GM21526 (cell line): ENCODE data around the gene HAAO.

Experiments used
- ATAC-seq: cut with Tn5 transposase; IDR thresholded peaks from one replicate; pipeline ENCODE4 v1.9.1; 2021; ENCODE audit warnings: moderate library complexity; ENCODE audit not compliant: unreplicated experiment, low FRiP score

HAAO gene

GRCh38 chr2:42770288-42771131 lies 21.9 kb downstream of the HAAO start:
- no peak for ATAC-seq

DNA sequence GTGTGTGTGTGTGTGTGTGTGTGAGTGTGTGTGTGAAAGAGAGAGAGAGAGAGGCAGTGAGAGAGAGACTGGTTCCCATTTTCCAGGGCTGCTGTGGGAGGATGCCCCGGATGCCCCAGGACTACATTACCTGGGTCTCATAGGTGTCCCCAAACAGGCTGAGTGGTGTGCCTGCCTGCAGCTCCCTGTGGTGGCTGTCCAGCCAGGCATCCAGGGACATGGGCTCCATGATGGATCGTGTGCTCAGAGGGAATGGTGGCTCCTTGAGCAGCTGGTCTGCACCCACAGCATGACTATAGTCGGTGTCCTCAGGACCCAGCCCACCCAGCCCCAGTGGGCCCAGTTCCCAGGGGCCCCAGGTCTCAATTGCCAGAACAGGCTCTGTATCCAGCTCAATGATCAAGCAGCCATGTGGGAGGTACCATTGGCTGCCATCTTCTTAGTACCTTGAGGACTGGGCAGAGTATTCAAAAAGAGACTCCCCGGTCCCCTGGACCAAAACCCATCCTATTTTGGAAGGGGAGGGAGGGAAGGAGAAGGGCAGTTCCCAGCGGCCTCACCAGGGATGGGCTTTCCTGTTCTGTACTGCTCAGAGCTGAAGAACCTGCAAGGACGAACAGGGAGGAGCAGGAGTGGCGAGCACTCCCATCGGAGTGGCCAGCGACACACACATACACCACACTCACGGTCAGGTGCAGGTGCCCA lies 22.6 kb downstream of the HAAO start:
- no peak for ATAC-seq

GRCh38 chr2:42768706-42769256 lies 23.6 kb downstream of the HAAO start:
- ATAC-seq = no peak

DNA sequence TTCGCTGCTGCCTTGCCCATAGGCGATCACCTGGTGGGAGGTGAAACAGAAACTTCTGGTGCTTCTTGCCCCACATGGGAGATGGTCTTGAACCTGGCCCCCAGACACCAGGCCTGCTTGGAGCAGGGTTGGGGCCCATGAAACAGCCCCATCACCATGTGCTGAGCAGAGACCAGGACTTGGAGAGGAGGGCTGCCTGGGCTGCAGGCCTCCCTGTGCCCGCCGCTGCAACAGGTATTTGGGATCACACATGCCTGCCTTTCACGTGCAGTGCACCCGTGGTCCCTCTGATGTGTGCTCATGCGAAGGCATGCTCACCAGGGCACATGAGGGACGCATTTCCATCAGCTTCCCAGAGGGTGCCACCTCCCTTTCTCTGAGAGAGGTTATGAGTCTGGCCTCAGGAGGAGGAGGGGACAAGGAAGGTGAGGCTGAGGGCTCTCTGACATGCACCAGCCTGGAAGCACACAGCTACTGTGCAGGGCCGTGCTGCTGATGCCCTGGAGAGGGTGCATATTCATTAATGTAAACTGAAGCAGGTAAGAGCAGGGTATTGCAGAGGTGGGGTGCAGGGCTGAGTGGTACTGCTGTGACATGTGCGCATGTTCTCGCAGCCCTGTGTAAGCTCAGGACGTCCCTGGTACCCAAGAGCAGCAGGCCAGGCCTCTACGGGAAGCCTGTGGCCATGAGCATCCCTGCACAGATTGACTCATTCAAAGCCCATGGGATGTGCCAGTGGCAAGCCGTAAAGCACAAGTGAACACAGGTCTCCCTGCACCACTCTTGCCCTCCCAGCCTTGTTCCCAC lies 24.3 kb downstream of the HAAO start:
- no peak for ATAC-seq

DNA sequence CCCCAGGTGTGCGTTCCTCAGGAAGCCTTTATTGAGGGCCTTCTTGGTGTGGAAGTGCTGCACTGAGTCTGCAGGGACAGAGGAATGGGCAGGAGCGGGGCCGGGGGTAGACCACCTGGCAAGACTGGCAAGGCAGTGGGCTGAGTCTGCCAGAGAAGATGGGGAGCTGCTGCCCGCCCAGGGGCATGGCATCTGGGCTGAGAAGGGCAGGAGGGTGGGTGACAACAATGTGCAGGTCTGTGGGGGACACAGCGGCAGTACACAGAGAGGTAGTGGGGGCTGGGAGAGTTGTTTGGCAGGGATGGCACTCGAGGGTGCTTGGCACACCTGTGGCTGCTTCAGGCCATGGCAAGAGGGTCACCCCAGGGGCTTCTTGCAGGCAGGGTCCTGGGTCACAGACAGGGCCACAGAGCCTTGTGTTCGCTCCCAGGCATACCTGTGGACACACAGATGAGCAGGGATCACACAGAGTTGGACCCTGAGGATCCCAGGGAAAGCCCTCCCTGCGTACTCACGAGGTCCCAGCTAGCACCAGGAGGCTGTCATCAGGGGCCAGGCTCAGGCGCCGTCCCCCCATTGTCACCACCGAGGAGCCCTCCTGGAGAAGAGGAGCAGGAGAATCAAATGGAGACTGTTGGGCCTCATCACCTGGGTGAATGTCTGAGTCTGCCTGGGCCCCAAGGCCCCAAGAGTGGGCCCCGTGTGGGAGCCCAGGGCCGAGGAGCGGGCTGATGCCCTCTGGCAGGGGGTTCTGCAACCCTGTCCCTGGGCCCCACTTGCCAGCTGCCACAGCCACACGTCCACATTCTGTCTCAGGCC lies 25.1 kb downstream of the HAAO start:
- ATAC-seq = no peak

DNA sequence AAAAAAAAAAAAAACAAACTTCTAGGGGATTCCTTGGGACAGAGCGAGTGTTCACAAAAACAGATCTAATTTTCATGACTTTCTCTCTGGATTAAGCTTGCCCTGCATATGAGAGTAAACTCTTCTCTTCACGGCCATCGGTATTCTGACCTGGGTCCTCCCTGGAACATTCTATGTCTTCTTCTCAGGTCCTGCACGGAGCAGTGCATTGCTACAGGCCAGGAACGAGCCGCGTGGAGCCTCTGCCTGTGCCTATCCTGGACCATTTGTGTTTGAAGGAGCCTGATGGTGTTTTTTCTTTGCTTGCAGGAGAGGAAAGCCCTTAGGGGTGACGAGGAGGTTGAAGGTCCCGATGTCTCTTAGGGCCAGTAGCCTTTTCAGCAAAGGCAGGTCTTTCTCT lies 26.7 kb downstream of the HAAO start:
- no peak for ATAC-seq

DNA sequence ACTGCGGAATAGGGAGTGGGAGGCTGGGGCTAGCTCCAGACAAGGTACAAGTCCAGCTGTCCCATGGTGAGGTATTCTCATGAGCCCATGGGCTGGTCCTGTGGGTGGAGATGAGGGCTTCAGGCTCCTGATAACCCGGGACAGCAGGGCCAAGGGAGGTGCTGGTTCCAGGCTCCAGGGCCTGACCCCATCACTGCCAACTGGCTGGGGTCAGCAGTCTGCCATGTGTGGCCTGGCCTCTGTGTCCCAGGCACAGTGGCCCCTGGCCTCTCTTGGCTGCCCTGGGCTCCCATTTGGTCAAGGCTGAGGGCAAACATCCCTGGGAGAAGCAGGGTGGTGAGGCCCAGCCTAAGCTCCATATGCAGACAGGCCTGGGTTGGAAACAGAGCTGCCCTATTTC lies 27.5 kb downstream of the HAAO start:
- ATAC-seq = no peak

DNA sequence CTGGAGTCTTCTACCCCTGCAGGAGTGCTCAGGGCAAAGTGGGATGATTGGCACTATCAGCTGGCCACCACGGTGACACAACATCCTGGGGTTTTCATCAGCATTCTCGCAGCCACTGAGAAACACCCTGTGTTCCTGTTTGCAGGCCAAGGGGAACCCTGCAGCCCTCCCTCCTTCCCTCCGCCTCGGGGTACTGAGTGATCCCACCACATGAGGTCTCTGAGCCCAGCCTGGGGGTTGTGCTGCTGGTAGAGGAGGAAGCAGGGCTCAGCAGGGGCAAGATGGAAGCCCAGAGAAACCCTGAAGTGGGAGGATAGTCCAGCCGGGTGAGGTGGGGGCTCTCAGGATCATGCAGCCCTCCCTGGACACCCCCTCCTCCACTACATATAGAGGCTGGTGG lies 28.3 kb downstream of the HAAO start, which contains the start of gene OXER1:
OXER1 (minus strand) TSS at position 40 of the 400 bp plus-strand sequence. CDS start 73 bp downstream, outside the sequence.
- no peak for ATAC-seq

- ATAC-seq = no peak
Measured at GRCh38 chr2:42762823-42763804, 29.3 kb downstream of the HAAO start.

- no peak for ATAC-seq
Measured at GRCh38 chr2:42762155-42762554, 30.2 kb downstream of the HAAO start.

DNA sequence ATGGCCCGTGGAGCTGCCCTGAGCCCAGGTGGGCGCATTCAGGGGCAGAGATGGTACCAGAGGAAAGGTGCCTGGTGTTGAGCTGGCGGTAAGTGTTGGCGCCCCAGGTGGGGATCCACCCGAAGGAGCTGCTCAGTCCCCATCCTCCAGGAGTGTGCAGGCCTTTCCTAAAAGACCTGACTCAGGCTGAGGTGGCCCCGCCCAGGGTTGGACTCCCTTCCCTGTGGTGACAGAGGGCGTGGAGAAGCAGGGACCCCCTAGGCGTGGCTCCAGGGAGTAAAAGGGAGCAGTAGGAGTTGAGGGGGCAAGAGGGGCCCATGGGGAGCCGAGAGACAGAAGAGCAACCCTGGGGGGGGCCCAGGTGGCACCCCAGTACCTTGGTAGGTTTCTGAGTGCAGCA lies 30.8 kb downstream of the HAAO start:
- no peak for ATAC-seq

- no peak for ATAC-seq
Measured at GRCh38 chr2:42758751-42759150, 33.6 kb downstream of the HAAO start.

GRCh38 chr2:42757981-42758740 lies 34.2 kb downstream of the HAAO start:
- no peak for ATAC-seq

DNA sequence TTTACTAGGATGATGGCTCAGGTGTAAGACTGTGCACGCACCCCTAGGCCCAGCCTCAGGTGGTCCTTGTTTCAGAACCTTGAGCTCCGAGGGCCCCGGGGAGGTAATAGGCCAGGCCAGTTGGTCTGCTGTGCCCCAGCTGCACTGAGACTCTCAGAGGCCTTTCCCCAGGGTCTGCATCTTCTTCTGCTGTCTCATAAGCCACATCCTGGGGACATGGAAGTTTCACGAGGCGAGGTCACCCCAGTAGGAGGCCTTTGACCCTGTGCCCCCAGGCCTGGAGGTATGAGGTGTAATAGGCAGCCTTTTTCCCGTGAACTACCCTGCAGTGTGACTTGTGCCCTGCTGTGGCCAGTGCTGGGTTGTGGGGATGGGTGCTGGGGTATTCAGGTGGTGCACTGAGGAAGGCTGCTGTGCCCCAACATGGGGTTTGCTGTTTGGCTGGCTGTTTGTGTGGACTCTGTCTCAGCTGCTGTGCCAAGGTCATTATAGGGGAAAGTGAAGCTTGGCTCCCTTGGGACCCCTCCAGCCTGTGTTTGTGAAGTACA lies 35.3 kb downstream of the HAAO start:
- no peak for ATAC-seq

- no peak for ATAC-seq
Measured at GRCh38 chr2:42756150-42756775, 36.1 kb downstream of the HAAO start.

DNA sequence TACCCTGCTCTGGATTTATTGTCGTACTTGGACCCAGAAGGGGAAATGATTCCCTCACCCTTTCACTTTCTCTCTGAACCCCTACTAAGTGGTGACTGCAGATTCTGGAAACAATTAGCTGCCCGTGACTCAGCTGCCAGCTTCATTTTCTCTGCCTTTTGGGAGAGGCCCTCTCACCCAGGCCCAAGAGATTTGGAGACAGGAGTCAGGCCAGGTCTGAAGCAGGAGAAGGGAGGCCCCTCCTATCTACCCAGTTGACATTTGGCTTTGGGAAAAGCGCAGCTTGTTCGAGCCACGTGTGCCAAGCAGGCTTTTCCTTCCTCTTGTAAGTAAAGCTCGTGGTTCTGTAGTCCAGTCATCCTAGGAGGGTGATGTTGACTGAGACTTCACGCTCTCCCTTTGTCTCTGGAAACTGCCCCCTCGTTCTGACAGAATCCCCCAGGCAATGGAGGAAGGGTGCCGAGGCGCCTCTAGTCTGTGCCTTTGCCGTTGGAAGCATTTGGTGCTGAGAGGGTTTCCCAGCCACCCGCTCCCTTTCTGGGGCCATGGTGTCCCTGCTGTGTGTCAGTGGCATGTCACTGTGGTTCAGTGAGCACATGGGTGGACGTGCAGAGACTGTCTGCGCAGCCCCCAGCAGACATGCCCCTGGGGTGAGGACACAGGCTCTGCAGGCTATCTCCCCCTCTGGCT lies 37.0 kb downstream of the HAAO start:
- ATAC-seq = no peak

DNA sequence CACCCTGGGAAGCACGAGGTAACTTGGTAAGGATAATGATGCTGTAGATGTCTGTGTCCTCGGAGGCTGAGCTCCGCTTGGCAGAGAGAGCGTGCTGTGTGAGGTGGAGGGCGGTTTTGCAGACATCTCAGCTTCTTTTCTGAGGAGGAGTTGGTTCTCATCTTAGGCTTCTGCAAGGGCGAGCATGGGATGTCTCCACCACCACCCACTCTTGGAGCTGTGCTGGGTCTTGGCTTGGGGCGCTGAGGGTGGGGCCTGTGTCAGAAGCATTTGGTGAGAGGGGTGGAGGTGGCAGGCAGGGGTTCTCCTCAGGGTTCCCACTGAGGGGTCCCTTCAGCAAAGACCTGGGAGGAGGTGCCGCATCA lies 37.6 kb downstream of the HAAO start:
- no peak for ATAC-seq
